Thyroid gland (tissue), 4 donors: ENCODE measurements around the gene TOLLIP. TPM values are rescaled to one million over a fixed set of nuclear protein-coding genes. Genes with fewer than 3 reads are reported as not detected.

Source experiments
- DNase-seq, 2 donors: peaks; one replicate each; pipeline ENCODE4 v3.0.0-alpha.2; 2019
- H3K27ac ChIP-seq, 3 donors: fragments of 200-600 bp; sonication (generic); 1 replicate in 2 of 3; 2 replicates in 1 of 3; pipeline ENCODE4 v1.5.1; 2016 to 2019; ENCODE audit warnings: mild to moderate bottlenecking in 1 of 3, moderate library complexity in 1 of 3
- H3K27me3 ChIP-seq: fragments of 200-600 bp; sonication (generic); one replicate; pipeline ENCODE4 v1.5.1; 2019
- H3K36me3 ChIP-seq, 2 donors: fragments of 200-600 bp; sonication (generic); one replicate each; pipeline ENCODE4 v1.5.1; 2016 to 2019
- H3K4me1 ChIP-seq, 2 donors: fragments of 200-600 bp; sonication (generic); one replicate each; pipeline ENCODE4 v1.5.1; 2017 to 2019
- H3K4me3 ChIP-seq, 3 donors: fragments of 200-600 bp; sonication (generic); replicated peaks in 1 of 3; 1 replicate in 2 of 3; 2 replicates in 1 of 3; pipeline ENCODE4 v1.5.1; 2016; ENCODE audit warnings: mild to moderate bottlenecking in 1 of 3
- H3K9me3 ChIP-seq: fragments of 200-600 bp; sonication (generic); one replicate; pipeline ENCODE4 v1.5.1; 2017
- CTCF ChIP-seq, 6 experiments: fragments of 200-600 bp in 3 of 6; fragments of 450-650 bp in 3 of 6; sonication (generic) in 3 of 6; IDR thresholded peaks; one replicate each; pipeline ENCODE4 v1.5.1; 2016 to 2019; ENCODE audit warnings: antibody characterized with exemption in 6 of 6, mild to moderate bottlenecking in 2 of 6, inconsistent platforms in 1 of 6, moderate library complexity in 1 of 6
- POLR2A ChIP-seq, 2 donors: fragments of 450-650 bp; IDR thresholded peaks; one replicate each; pipeline ENCODE4 v1.6.1; 2017; ENCODE audit warnings: antibody characterized with exemption in 2 of 2, mild to moderate bottlenecking in 2 of 2, moderate library complexity in 1 of 2
- WGBS, 2 donors: methylation state at CpG; one replicate each; pipeline ENCODE4 v1.1.5; 2017; 5-methylcytosine and 5-hydroxymethylcytosine counted together
- intact Hi-C: fragments of 100-400 bp; cut with DNase I; formaldehyde crosslinking; loops from one replicate; pipeline ENCODE4 v1.15.1; 2023
- total RNA-seq, 4 donors: library from RNA; depleted of rRNA; stranded (reverse); fragments of >200 nt; gene quantifications; one replicate each; pipeline ENCODE4 v1.2.3, GENCODE V29; 2016

TOLLIP gene
- total RNA-seq, 4 donors from 2014 or later, result 37.1 to 74.4 (median 65.7) TPM

- Histone ChIP-seq H3K36me3 (peaks cover 0 to 4% of the 10 kb centered on the region in 2 donors), H3K4me3 (no peak overlapping the region), H3K27me3 (no peaks in the 10 kb centered on the region), H3K9me3 (no peaks in the 10 kb centered on the region), H3K4me1 (peaks cover 41 to 50% of the 10 kb centered on the region in 2 donors), H3K27ac (peak overlapping the region; percentile 9 to 57 (median 42))
- no peak for TF ChIP-seq CTCF (IDR thresholded peaks at IDR 0.05)
- peak in 1 of 2 donors; percentile 26 for TF ChIP-seq POLR2A (IDR thresholded peaks at IDR 0.05)
- 49 to 58% methylated on average over 32 of the region's 32 CpGs for WGBS, 2 donors
- peak; percentile 94 to 95 for DNase-seq
- intact Hi-C loops, result no loop called here
Measured at GRCh38 chr11:1298695-1299492, 10.5 kb downstream of the TOLLIP start.

GRCh38 chr11:1297576-1298473 lies 11.6 kb downstream of the TOLLIP start:
- no peak overlapping the region for H3K4me3 ChIP-seq
- TF ChIP-seq CTCF (IDR thresholded peaks at IDR 0.05) (no peak), POLR2A (IDR thresholded peaks at IDR 0.05) (no peak)
- H3K36me3 ChIP-seq, result peaks cover 7 to 12% of the 10 kb centered on the region in 2 donors
- intact Hi-C loops, result no loop called here
- no peaks in the 10 kb centered on the region for H3K27me3 ChIP-seq
- H3K9me3 ChIP-seq, result no peaks in the 10 kb centered on the region
- H3K27ac ChIP-seq, result peak overlapping the region in 2 of 3 donors; percentile 23 to 55
- H3K4me1 ChIP-seq, result peaks cover 30 to 40% of the 10 kb centered on the region in 2 donors
- no peak for DNase-seq
- 82 to 88% methylated on average over 24 to 26 of the region's 31 CpGs for WGBS, 2 donors

GRCh38 chr11:1297011-1297575 lies 12.3 kb downstream of the TOLLIP start:
- Histone ChIP-seq H3K4me1 (peaks cover 23 to 32% of the 10 kb centered on the region in 2 donors), H3K4me3 (no peak overlapping the region), H3K36me3 (peaks cover 7 to 12% of the 10 kb centered on the region in 2 donors), H3K27me3 (no peaks in the 10 kb centered on the region), H3K9me3 (no peaks in the 10 kb centered on the region), H3K27ac (no peak overlapping the region)
- WGBS, 2 donors, result 94 to 97% methylated on average over 15 to 24 of the region's 25 CpGs
- no peak for TF ChIP-seq POLR2A (IDR thresholded peaks at IDR 0.05)
- TF ChIP-seq CTCF (IDR thresholded peaks at IDR 0.05), result no peak
- DNase-seq, result no peak
- intact Hi-C loops, result no loop called here

GRCh38 chr11:1296287-1296686 lies 13.1 kb downstream of the TOLLIP start:
- DNase-seq, result no peak

More at GRCh38 chr11:1296287-1296686, 13.1 kb downstream of the TOLLIP start:
- H3K27ac ChIP-seq, result no peak overlapping the region
- no peak for TF ChIP-seq CTCF (IDR thresholded peaks at IDR 0.05)
- TF ChIP-seq POLR2A (IDR thresholded peaks at IDR 0.05), result no peak
- WGBS, 2 donors, result 94 to 95% methylated on average over 9 of the region's 9 CpGs
- H3K4me1 ChIP-seq, result peaks cover 19 to 27% of the 10 kb centered on the region in 2 donors
- peaks cover 7 to 12% of the 10 kb centered on the region in 2 donors for H3K36me3 ChIP-seq
- intact Hi-C loops, result no loop called here
- no peaks in the 10 kb centered on the region for H3K9me3 ChIP-seq
- H3K4me3 ChIP-seq, result no peak overlapping the region
- no peaks in the 10 kb centered on the region for H3K27me3 ChIP-seq
